ENCODE data around the gene FARSA.

DNA sequence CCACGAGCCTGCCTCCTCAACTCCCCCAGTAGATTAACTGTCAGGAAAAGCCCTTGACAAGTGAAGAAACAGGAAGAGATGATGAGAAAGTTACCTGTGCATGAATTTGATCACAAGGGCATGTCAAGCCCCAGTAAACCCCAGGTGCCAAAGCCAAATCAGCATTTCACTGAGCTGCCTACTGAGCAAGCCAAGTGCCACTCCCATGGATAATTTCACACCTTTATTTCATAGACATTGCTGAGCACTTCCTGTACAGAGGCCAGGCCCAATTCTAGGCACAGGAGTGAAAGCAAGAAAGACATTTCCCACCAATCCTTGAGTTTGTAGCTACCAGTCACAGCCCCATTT lies 21.1 kb upstream of the FARSA start:
- TF ChIP-seq TAF1 (IDR thresholded peaks at IDR 0.05; ENCODE audit: borderline replicate concordance, insufficient read depth, low read length) = no peak
- TF ChIP-seq POLR2AphosphoS5 (IDR thresholded peaks at IDR 0.05; ENCODE audit: low read depth, low read length) = no peak
- TF ChIP-seq, protein P1, sequence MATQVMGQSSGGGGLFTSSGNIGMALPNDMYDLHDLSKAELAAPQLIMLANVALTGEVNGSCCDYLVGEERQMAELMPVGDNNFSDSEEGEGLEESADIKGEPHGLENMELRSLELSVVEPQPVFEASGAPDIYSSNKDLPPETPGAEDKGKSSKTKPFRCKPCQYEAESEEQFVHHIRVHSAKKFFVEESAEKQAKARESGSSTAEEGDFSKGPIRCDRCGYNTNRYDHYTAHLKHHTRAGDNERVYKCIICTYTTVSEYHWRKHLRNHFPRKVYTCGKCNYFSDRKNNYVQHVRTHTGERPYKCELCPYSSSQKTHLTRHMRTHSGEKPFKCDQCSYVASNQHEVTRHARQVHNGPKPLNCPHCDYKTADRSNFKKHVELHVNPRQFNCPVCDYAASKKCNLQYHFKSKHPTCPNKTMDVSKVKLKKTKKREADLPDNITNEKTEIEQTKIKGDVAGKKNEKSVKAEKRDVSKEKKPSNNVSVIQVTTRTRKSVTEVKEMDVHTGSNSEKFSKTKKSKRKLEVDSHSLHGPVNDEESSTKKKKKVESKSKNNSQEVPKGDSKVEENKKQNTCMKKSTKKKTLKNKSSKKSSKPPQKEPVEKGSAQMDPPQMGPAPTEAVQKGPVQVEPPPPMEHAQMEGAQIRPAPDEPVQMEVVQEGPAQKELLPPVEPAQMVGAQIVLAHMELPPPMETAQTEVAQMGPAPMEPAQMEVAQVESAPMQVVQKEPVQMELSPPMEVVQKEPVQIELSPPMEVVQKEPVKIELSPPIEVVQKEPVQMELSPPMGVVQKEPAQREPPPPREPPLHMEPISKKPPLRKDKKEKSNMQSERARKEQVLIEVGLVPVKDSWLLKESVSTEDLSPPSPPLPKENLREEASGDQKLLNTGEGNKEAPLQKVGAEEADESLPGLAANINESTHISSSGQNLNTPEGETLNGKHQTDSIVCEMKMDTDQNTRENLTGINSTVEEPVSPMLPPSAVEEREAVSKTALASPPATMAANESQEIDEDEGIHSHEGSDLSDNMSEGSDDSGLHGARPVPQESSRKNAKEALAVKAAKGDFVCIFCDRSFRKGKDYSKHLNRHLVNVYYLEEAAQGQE (IDR thresholded peaks at IDR 0.05; ENCODE audit: insufficient read depth in 1 of 2, low read depth in 2 of 2, low read length in 2 of 2) = no peak
- no peak for TF ChIP-seq SIN3A (IDR thresholded peaks at IDR 0.05; ENCODE audit: borderline replicate concordance, insufficient read depth, low read length)
